Lower leg skin (tissue), 4 donors: Measurements from ENCODE around the gene ZC3H4. TPM values are rescaled to one million over a fixed set of nuclear protein-coding genes. Genes with fewer than 3 reads are reported as not detected.

ENCODE experiments used
- DNase-seq, 2 donors: peaks; one replicate each; pipeline ENCODE4 v3.0.0-alpha.2; 2019; ENCODE audit warnings: low spot score in 2 of 2
- H3K4me3 ChIP-seq: fragments of 200-600 bp; sonication (generic); 2 replicates; pipeline ENCODE4 v1.5.1; 2017; ENCODE audit warnings: mild to moderate bottlenecking, low read depth; ENCODE audit not compliant: poor library complexity, severe bottlenecking
- POLR2A ChIP-seq, 2 donors: fragments of 450-650 bp; IDR thresholded peaks; one replicate each; pipeline ENCODE4 v1.6.1; 2016 to 2017; ENCODE audit warnings: antibody characterized with exemption in 2 of 2, mild to moderate bottlenecking in 1 of 2, moderate library complexity in 1 of 2
- WGBS, 2 donors: methylation state at CpG; one replicate each; pipeline ENCODE4 v1.1.5; 2018; 5-methylcytosine and 5-hydroxymethylcytosine counted together
- intact Hi-C: fragments of 100-400 bp; cut with DNase I; formaldehyde crosslinking; loops from one replicate; pipeline ENCODE4 v1.15.0; 2023; ENCODE audit warnings: low total_unique reads
- total RNA-seq, 4 donors: library from RNA; depleted of rRNA; stranded (reverse); fragments of >200 nt; gene quantifications; one replicate each; pipeline ENCODE4 v1.1.0, GENCODE V29; 2016
- TF ChIP-seq, protein P1 (sequence below), 3 donors: fragments of 450-650 bp; IDR thresholded peaks; one replicate each; pipeline ENCODE4 v1.5.1; 2016; ENCODE audit warnings: antibody characterized with exemption in 3 of 3, mild to moderate bottlenecking in 3 of 3, moderate library complexity in 2 of 3

Gene ZC3H4
- total RNA-seq, 4 donors from 2014 or later = 21.8 to 29.5 (median 27.6) TPM

GRCh38 chr19:47075941-47076340 lies 37.6 kb downstream of the ZC3H4 start:
- intact Hi-C loops = no loop called here
- 82 to 91% methylated on average over 13 of the region's 13 CpGs for WGBS, 2 donors
- H3K4me3 ChIP-seq = no peak overlapping the region
- TF ChIP-seq, protein P1, sequence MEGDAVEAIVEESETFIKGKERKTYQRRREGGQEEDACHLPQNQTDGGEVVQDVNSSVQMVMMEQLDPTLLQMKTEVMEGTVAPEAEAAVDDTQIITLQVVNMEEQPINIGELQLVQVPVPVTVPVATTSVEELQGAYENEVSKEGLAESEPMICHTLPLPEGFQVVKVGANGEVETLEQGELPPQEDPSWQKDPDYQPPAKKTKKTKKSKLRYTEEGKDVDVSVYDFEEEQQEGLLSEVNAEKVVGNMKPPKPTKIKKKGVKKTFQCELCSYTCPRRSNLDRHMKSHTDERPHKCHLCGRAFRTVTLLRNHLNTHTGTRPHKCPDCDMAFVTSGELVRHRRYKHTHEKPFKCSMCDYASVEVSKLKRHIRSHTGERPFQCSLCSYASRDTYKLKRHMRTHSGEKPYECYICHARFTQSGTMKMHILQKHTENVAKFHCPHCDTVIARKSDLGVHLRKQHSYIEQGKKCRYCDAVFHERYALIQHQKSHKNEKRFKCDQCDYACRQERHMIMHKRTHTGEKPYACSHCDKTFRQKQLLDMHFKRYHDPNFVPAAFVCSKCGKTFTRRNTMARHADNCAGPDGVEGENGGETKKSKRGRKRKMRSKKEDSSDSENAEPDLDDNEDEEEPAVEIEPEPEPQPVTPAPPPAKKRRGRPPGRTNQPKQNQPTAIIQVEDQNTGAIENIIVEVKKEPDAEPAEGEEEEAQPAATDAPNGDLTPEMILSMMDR (IDR thresholded peaks at IDR 0.05) = no peak
- TF ChIP-seq POLR2A (IDR thresholded peaks at IDR 0.05) = no peak
- DNase-seq = no peak

DNA sequence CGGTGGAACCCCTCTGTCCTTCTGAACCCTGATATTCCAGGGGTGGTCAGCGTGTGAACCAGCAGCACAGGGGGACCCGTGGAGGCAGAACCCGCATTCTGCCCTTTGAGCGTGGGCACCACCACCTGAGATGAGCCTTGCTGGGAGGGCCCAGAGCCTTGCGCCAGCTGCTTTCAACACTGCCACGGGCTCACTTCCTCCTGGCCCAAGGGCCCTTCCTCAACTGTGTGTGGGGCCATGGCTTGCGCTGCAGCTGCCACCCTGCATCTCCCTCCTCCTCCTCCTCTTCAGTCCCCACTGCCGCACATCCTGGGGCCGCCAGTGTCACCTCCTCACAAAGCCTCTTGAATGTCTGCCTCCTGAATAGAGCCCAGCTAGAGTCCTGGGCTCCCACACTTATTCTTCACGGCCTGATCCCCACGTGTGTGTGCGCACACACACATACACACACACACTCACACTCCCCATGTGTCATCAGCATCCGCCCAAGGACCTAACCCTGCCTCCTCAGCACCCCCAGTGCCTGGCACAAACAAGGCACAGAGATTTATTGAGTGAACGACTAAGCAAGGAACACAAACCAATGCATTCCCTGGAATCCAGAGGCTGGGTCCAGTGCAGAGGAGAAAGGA lies 38.3 kb downstream of the ZC3H4 start:
- TF ChIP-seq POLR2A (IDR thresholded peaks at IDR 0.05) = no peak
- TF ChIP-seq, protein P1 (IDR thresholded peaks at IDR 0.05) = no peak
- DNase-seq = no peak
- intact Hi-C loops = no loop called here
- no peak overlapping the region for H3K4me3 ChIP-seq
- 77 to 80% methylated on average over 15 of the region's 15 CpGs for WGBS, 2 donors

- intact Hi-C loops = no loop called here
- WGBS, 2 donors = 79 to 87% methylated on average over 7 of the region's 9 CpGs
- TF ChIP-seq, protein P1 (IDR thresholded peaks at IDR 0.05) = no peak
- no peak for TF ChIP-seq POLR2A (IDR thresholded peaks at IDR 0.05)
- no peak overlapping the region for H3K4me3 ChIP-seq
- DNase-seq = no peak
Measured at GRCh38 chr19:47074621-47075020, 39.0 kb downstream of the ZC3H4 start.

DNA sequence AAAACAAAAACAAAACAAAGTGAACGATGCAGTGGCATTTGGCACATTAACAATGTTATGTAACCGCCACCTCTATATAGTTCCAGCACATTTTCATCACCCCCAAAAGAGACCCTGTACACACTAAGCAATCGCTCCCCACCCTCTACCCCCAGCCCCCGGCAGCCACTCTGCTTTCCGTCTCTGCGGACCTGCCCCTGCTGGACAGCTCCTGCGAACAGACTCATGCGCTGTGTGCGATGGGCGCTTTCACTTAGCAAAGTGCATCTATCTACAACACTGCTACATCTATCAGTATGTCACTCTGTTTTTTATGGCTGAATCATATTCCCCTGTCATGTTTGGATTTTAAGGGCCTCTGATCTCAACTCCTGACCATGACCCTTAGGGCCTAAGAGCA lies 40.0 kb downstream of the ZC3H4 start:
- no peak overlapping the region for H3K4me3 ChIP-seq
- no peak for TF ChIP-seq POLR2A (IDR thresholded peaks at IDR 0.05)
- TF ChIP-seq, protein P1 (IDR thresholded peaks at IDR 0.05) = no peak
- no peak for DNase-seq
- 93 to 95% methylated on average over 10 of the region's 10 CpGs for WGBS, 2 donors
- intact Hi-C loops = no loop called here

DNA sequence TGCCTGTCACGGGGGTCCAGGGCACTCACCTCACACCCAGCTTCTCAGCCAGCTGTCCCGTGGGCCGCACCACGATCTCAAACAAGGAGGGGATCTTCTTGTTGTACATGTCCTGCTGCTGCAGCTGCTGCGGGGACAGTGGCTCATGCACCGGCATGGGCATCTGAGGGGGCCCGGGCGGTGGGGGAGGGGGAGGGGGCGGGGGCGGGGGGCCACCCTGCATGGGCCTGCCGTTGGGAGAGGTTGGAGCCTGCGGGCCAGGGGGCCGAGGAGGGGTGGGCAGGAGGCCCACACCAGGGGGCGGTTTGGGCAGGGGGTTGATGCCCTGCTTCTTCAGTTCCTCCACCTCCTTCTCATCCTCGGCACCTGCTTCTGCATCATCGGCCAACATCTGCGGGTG lies 41.3 kb downstream of the ZC3H4 start:
- 89 to 93% methylated on average over 12 to 16 of the region's 17 CpGs for WGBS, 2 donors
- DNase-seq = no peak
- no peak overlapping the region for H3K4me3 ChIP-seq
- intact Hi-C loops = no loop called here
- TF ChIP-seq POLR2A (IDR thresholded peaks at IDR 0.05) = no peak
- TF ChIP-seq, protein P1 (IDR thresholded peaks at IDR 0.05) = no peak

DNA sequence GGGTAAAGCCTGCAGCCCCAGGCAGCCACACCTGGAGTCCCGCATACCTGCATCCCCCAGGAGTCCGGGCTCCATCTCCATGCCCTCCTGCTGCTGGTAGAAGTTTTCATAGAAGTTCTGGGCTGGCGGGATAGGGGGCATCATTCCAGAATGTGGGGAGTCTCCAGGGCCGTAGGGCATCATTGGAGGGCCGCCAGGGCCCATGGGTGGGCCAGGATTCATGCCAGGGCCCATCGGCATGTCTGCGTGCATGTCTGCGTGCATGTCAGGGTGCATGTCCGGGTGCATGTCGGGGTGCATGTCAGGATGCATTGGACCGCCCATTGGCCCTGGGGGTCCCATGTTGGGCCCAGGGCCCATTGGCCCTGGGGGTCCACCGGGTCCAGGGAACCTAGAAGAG lies 41.8 kb downstream of the ZC3H4 start:
- intact Hi-C loops = no loop called here
- no peak for DNase-seq
- H3K4me3 ChIP-seq = no peak overlapping the region
- TF ChIP-seq, protein P1 (IDR thresholded peaks at IDR 0.05) = no peak
- no peak for TF ChIP-seq POLR2A (IDR thresholded peaks at IDR 0.05)
- WGBS, 2 donors = 78 to 84% methylated on average over 12 of the region's 12 CpGs
